Measurements from ENCODE around the gene C12orf43. TPM values are rescaled to one million over a fixed set of nuclear protein-coding genes. Genes with fewer than 3 reads are reported as not detected.

The C12orf43 gene
- total RNA-seq, 4 donors from 2014 or later = 7.8 to 18.6 (median 12.9) TPM

DNA sequence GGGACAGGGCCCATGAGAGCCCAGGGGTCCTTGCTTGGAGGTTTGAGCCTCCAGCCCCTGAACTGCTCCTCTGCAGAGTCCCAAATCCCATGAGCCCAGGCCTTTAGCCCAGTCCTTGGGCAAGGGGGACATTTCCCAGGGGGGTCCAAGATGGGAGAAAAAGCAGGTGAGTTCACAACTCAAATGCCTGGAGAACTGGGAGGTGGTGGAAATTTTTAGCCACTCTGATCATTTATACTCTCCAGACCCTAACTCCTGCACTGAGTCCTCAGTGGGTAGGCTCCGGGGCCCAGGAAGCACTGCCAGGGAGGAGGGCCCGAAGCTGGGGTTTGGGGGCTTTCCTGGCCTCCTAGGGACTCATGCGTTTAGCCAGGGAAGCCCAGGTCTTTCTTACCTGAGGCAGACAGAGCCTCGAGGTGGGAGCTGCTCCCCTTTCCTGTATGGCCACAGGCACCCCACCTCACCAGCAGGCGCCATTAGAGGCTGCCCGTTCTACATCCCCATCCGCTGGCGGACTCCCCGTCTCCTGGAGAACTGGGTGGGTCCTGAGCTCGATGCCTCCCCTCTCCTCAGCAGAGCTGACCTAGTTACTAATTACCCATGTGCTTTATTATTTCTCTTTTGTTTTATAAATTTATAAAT, 36.9 kb downstream of the C12orf43 start:
- TF ChIP-seq, protein P1, sequence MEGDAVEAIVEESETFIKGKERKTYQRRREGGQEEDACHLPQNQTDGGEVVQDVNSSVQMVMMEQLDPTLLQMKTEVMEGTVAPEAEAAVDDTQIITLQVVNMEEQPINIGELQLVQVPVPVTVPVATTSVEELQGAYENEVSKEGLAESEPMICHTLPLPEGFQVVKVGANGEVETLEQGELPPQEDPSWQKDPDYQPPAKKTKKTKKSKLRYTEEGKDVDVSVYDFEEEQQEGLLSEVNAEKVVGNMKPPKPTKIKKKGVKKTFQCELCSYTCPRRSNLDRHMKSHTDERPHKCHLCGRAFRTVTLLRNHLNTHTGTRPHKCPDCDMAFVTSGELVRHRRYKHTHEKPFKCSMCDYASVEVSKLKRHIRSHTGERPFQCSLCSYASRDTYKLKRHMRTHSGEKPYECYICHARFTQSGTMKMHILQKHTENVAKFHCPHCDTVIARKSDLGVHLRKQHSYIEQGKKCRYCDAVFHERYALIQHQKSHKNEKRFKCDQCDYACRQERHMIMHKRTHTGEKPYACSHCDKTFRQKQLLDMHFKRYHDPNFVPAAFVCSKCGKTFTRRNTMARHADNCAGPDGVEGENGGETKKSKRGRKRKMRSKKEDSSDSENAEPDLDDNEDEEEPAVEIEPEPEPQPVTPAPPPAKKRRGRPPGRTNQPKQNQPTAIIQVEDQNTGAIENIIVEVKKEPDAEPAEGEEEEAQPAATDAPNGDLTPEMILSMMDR (IDR thresholded peaks at IDR 0.05; ENCODE audit: low read depth) = no peak

DNA sequence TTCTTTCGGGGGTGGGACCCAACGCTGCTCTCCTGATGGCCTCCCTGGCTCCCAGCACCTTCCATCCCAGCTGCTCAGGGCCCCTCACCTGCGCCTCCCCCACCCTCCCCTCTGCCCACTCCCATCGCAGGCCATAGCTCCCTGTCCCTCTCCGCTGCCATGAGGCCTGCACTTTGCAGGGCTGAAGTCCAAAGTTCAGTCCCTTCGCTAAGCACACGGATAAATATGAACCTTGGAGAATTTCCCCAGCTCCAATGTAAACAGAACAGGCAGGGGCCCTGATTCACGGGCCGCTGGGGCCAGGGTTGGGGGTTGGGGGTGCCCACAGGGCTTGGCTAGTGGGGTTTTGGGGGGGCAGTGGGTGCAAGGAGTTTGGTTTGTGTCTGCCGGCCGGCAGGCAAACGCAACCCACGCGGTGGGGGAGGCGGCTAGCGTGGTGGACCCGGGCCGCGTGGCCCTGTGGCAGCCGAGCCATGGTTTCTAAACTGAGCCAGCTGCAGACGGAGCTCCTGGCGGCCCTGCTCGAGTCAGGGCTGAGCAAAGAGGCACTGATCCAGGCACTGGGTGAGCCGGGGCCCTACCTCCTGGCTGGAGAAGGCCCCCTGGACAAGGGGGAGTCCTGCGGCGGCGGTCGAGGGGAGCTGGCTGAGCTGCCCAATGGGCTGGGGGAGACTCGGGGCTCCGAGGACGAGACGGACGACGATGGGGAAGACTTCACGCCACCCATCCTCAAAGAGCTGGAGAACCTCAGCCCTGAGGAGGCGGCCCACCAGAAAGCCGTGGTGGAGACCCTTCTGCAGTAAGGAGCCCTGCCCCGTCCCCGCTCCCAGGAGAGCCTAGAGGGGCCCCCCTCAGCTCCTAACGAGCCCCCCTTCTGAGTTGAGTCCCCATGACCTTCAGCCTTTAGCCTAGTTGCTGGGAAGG, 37.7 kb downstream of the C12orf43 start, which contains the start of gene HNF1A:
HNF1A (plus strand) TSS at position 248 of the 924 bp plus-strand sequence; CDS start at position 474, 226 bp downstream.
- TF ChIP-seq, protein P1 (IDR thresholded peaks at IDR 0.05; ENCODE audit: low read depth) = no peak

DNA sequence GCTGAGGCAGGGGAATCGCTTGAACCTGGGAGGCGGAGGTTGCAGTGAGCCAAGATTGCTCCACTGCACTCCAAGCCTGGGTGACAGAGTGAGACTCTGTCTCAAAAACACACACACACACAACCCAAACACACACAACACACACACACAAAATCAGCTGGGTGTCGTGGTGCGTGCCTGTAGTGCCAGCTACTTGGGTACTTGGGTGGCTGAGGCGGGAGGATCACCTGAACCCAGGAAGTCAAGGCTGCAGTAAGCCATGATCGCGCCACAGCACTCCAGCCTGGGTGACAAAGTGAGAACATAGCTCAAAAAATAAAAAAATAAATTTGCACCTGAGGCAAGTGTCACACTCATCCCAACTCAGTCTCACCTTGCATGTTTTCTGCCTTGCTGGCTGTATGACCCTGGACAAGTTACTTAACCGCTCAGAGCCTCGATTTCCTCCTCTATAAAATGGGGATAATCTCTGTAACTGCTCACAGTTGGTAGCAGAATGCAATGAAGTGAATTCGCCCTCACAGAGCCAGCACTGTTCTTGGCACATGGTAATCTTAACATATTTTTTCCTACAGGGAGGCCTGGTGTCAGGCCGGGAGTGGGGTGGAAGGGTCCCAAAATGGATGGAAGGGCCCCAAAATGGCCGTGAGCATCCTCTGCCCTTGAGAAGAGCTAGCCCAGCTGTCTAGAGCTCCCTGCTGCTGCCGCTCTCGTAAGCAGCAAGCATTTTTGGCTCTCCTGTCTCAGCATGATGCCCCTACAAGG, 38.6 kb downstream of the C12orf43 start:
- TF ChIP-seq, protein P1 (IDR thresholded peaks at IDR 0.05; ENCODE audit: low read depth) = no peak

DNA sequence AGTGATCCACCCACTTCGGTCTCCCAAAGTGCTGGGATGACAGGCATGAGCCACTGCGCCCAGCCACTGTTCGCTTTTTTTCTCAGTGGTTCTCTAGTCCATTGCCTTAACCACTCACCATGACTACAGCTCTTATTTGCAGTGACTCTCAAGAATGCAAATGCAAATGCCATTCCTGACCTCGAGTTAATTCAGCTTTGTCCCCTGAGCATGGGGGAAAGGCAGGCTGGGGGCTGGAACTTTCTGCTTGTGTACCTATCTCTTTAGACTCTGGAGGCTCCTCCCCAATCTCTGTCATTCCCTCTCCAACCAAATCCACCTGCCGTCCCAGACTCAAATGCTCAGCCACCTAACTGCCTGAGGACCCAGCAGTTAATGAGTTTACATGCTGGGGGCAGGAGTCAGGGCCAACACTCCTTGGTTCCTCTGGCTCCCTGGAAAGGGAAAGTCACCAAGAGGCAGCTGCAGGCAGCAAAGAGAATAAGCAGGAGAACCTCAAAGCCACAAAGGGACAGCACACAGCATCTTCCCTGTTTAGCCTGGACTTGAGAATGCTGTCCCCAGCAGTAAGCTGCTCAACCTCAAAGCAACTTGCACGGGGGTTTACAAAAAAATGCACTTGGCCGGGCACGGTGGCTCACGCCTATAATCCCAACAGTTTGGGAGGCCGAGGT, 43.3 kb downstream of the C12orf43 start:
- TF ChIP-seq, protein P1 (IDR thresholded peaks at IDR 0.05; ENCODE audit: low read depth) = no peak

DNA sequence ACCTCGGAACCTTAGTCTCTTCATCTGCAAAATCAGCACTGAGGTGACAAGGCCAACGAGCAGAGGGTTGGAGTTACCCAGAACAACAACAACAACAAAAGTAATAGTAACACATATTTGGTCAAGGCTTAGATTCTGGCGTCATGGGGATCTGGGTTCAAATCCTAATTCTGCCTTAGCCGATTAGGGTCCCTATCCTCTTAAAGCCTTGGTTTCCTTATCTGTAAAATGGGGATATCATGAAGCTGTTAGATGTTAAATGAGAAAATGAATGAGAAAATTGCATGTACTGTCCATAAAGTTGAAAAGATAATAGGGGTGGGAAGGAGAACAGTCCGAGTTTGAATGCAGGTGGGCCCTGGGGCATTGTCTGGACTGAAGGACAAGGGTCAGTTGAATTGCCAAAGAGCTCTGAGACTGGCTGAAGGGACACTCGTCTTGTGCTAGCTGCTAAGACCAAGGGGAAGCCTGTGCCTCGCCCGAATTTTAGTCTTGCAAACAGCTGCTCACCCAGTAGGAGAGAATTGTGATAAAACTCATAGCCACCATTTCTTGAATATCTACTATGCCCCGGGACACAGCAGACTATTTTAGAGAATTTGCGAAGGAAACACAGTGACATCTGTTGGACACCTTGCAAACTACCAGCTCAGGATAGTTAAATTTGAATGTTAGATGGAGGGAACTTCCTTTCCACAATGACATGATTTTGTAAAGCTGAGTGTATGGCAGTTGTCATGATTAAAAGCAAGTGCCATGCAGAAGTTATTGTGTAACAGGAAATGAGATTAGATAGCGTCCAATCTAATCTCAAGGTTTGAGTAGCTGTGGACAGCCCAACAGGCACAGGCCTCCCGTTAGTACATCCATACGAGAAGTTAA, 44.7 kb downstream of the C12orf43 start:
- TF ChIP-seq, protein P1 (IDR thresholded peaks at IDR 0.05; ENCODE audit: low read depth) = no peak

DNA sequence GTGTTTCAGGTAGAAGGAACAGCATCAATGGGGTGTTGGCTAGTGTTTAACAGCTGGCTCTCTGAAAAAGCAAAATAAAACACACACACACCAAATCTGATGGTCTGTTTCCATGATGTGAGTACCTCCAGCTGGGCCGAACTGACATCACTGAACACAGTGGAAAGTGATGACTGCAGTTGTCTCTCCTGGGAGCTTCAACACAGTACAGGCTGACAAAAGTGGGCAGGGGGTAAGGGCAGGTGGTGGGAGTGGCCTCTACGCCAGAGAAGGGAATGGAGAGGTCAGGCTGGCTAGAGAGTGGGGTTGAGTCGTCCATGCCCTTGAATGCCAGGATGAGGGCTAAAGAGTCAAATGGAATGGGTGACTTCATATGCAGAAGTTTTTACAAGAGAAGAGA, 46.0 kb downstream of the C12orf43 start:
- TF ChIP-seq, protein P1 (IDR thresholded peaks at IDR 0.05; ENCODE audit: low read depth) = no peak

Data from subcutaneous adipose tissue (tissue), 4 donors.